Gastrocnemius medialis (tissue), 4 donors: ENCODE data around the gene ZNF761. TPM values are rescaled to one million over a fixed set of nuclear protein-coding genes. Genes with fewer than 3 reads are reported as not detected.
"Not testable (repeated sequence)": the region's sequence is repeated elsewhere in the genome, so short reads cannot be mapped to it uniquely, and the experiment has no call there.

Source experiments
- ATAC-seq, 2 donors: fragments of 150-250 bp; one replicate each; pipeline ENCODE4 v1.9.1; 2016
- DNase-seq, 2 donors: peaks; one replicate each; pipeline ENCODE4 v3.0.0-alpha.2; 2019
- H3K27ac ChIP-seq, 4 donors: fragments of 200-600 bp; sonication (generic); 1 replicate in 1 of 4; 2 replicates in 3 of 4; pipeline ENCODE4 v1.5.1; 2016 to 2018; ENCODE audit warnings: mild to moderate bottlenecking in 2 of 4, moderate library complexity in 1 of 4
- H3K27me3 ChIP-seq, 3 donors: fragments of 200-600 bp; sonication (generic) in 2 of 3; 1 replicate in 1 of 3; 2 replicates in 2 of 3; pipeline versions ENCODE4 v1.5.1 to v1.6.0; 2016 to 2019; ENCODE audit warnings: mild to moderate bottlenecking in 1 of 3, moderate library complexity in 1 of 3
- H3K36me3 ChIP-seq, 2 donors: fragments of 200-600 bp; sonication (generic) in 1 of 2; one replicate each; pipeline ENCODE4 v1.5.1; 2017 to 2018
- H3K4me1 ChIP-seq, 2 donors: fragments of 200-600 bp; sonication (generic) in 1 of 2; one replicate each; pipeline ENCODE4 v1.5.1; 2016 to 2017; ENCODE audit warnings: mild to moderate bottlenecking in 2 of 2
- H3K4me3 ChIP-seq, 4 donors: fragments of 200-600 bp; sonication (generic) in 3 of 4; 1 replicate in 1 of 4; 2 replicates in 3 of 4; pipeline ENCODE4 v1.5.1; 2016 to 2019; ENCODE audit warnings: mild to moderate bottlenecking in 2 of 4
- H3K9me3 ChIP-seq, 3 donors: fragments of 200-600 bp; sonication (generic) in 2 of 3; 1 replicate in 1 of 3; 2 replicates in 2 of 3; pipeline ENCODE4 v1.5.1; 2016 to 2019
- POLR2A ChIP-seq, 2 donors: fragments of 450-650 bp; IDR thresholded peaks; one replicate each; pipeline ENCODE4 v1.6.1; 2017; ENCODE audit warnings: antibody characterized with exemption in 2 of 2, mild to moderate bottlenecking in 2 of 2, moderate library complexity in 2 of 2
- in situ Hi-C, 4 donors: fragments of 200-750 bp; cut with MboI; loops; one replicate each; pipeline versions ENCODE4 v1.15.0 to v1.8.0; 2017; ENCODE audit warnings: low sequenced_read_pairs in 4 of 4
- intact Hi-C: fragments of 100-400 bp; cut with DNase I; formaldehyde crosslinking; loops from one replicate; pipeline ENCODE4 v1.15.1; 2023; ENCODE audit warnings: low total_unique reads
- total RNA-seq, 4 donors: library from RNA; depleted of rRNA; stranded (reverse); fragments of >200 nt; gene quantifications; one replicate each; pipeline versions ENCODE4 v1.1.0 to v1.2.3, GENCODE V29; 2016
- TF ChIP-seq, protein P1 (sequence below), 5 experiments: fragments of 450-650 bp in 3 of 5; fragments of 200-600 bp in 2 of 5; sonication (generic) in 2 of 5; IDR thresholded peaks in 4 of 5; conservative IDR thresholded peaks in 1 of 5; 1 replicate in 4 of 5; 2 replicates in 1 of 5; pipeline ENCODE4 v1.5.1; 2016 to 2019; ENCODE audit warnings: antibody characterized with exemption in 5 of 5, mild to moderate bottlenecking in 3 of 5, moderate library complexity in 3 of 5

ZNF761 gene
- total RNA-seq, 4 donors from 2014 or later: 3.7 to 7.0 (median 4.1) TPM

DNA sequence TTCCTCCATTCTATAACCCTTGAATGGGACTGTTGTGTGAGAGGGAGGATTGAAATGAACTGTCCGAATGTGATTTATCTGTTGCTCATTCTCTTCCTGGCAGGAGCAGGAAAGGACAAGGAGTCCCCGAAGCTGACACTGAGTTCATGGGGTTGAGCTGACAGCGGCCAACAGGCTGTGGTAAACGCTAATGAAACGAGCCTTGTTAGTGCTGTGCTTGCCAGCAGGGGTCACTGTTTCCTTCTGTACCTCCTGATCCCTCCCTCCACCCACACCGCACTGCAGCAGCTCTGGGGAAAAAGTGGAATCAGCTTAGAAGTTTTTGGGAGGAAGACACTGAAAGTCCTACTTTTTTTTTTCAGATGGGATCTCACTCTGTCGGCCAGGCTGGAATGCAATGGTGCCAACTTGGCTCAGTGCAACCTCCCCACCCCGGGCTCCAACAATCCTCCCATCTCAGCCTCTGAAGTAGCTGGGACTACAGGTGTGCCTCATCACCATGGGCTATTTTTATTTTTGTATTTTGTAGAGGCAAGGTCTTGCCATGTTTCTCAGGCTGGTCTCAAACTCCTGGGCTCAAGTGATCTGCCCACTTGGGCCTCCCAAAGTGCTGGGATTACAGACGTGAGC lies 6.7 kb upstream of the ZNF761 start:
- TF ChIP-seq POLR2A (IDR thresholded peaks at IDR 0.05): no peak
- TF ChIP-seq, protein P1, sequence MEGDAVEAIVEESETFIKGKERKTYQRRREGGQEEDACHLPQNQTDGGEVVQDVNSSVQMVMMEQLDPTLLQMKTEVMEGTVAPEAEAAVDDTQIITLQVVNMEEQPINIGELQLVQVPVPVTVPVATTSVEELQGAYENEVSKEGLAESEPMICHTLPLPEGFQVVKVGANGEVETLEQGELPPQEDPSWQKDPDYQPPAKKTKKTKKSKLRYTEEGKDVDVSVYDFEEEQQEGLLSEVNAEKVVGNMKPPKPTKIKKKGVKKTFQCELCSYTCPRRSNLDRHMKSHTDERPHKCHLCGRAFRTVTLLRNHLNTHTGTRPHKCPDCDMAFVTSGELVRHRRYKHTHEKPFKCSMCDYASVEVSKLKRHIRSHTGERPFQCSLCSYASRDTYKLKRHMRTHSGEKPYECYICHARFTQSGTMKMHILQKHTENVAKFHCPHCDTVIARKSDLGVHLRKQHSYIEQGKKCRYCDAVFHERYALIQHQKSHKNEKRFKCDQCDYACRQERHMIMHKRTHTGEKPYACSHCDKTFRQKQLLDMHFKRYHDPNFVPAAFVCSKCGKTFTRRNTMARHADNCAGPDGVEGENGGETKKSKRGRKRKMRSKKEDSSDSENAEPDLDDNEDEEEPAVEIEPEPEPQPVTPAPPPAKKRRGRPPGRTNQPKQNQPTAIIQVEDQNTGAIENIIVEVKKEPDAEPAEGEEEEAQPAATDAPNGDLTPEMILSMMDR (IDR thresholded peaks at IDR 0.05 in 4 of 5, conservative IDR thresholded peaks at IDR 0.05 in 1 of 5): peak; percentile 35 to 71 (median 67)
- no peaks in the 10 kb centered on the region for H3K27me3 ChIP-seq
- no peaks in the 10 kb centered on the region for H3K4me1 ChIP-seq
- H3K4me3 ChIP-seq: no peak overlapping the region
- peak; percentile 35 to 37 for DNase-seq
- in situ Hi-C loops (loop anchor here in 2 of 4 donors (10.0 to 25.0 kb wide), 2 partner anchors 312 to 320 kb away; no protein-coding TSS in a partner anchor), intact Hi-C loops (loop anchor here (10.0 kb wide), 1 partner anchor 320 kb away; no protein-coding TSS in a partner anchor)
- H3K27ac ChIP-seq: no peak overlapping the region
- H3K36me3 ChIP-seq: no peaks in the 10 kb centered on the region
- H3K9me3 ChIP-seq: no peaks in the 10 kb centered on the region
- ATAC-seq: peak; percentile 66 to 82

DNA sequence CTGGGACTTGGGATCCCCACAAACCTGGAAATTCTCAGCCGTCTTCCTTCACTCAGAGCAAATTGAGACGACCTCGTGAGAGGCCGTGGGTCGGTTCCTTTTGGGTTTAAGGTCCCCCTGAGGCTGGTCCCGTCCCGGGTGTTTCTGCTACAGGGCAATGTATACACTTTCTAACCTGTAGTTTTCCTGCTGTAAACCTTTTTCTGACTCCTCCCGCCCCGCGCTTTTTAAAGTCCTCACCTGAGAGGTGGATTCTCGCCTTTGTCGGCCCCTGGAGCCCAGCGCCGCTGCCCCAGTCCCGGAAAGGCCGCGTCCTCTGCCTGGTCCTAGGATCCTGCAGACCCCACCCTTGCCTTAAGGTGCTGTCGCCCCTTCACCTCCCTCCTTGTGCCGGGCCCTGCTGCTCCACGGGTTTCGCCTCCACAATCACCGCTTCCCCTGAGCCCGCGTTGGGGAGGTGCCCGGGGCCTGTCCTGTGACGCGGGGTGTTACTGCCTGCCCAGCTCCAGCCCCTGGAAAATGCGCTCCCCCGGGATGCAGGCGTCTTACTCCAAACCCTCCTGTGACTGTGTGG lies 391 bp downstream of the ZNF761 start:
- no peaks in the 10 kb centered on the region for H3K27me3 ChIP-seq
- in situ Hi-C loops: loop anchor here in 1 of 4 donors (25.0 kb wide), 1 partner anchor 305 kb away; no protein-coding TSS in a partner anchor
- intact Hi-C loops: loop anchor here (5.0 to 10.0 kb wide), 2 partner anchors 237 to 545 kb away; partner anchors contain the start of gene ZNF665
- TF ChIP-seq, protein P1 (IDR thresholded peaks at IDR 0.05 in 4 of 5, conservative IDR thresholded peaks at IDR 0.05 in 1 of 5): no peak
- no peak for TF ChIP-seq POLR2A (IDR thresholded peaks at IDR 0.05)
- H3K36me3 ChIP-seq: no peaks in the 10 kb centered on the region
- DNase-seq: peak in 1 of 2 donors; percentile 10
- peak overlapping the region; percentile 68 to 74 (median 72) for H3K27ac ChIP-seq
- peak overlapping the region; percentile 74 to 91 (median 81) for H3K4me3 ChIP-seq
- no peaks in the 10 kb centered on the region for H3K9me3 ChIP-seq
- H3K4me1 ChIP-seq: peaks cover 0 to 7% of the 10 kb centered on the region in 2 donors
- peak; percentile 25 to 32 for ATAC-seq

DNA sequence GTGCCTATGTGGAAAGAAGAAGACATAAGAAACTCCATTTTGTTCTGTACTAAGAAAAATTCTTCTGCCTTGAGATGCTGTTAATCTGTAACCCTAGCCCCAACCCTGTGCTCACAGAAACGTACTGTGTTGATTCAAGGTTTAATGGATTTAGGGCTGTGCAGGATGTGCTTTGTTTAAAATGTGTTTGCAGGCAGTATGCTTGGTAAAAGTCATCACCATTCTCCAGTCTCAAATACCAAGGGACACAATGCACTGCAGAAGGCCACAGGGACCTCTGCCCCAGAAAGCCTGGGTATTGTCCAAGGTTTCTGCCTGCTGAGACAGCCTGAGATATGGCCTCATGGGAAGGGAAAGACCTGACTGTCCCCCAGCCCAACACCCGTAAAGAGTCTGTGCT lies 12.0 kb downstream of the ZNF761 start:
- H3K27ac ChIP-seq, intact Hi-C loops, H3K4me1 ChIP-seq, H3K9me3 ChIP-seq, H3K27me3 ChIP-seq, DNase-seq, ATAC-seq, H3K4me3 ChIP-seq: not testable (repeated sequence)
- H3K36me3 ChIP-seq: peaks cover 7 to 65% of the 10 kb centered on the region in 2 donors
- in situ Hi-C loops: loop anchor here in 1 of 4 donors (25.0 kb wide), 1 partner anchor 293 kb away; no protein-coding TSS in a partner anchor

DNA sequence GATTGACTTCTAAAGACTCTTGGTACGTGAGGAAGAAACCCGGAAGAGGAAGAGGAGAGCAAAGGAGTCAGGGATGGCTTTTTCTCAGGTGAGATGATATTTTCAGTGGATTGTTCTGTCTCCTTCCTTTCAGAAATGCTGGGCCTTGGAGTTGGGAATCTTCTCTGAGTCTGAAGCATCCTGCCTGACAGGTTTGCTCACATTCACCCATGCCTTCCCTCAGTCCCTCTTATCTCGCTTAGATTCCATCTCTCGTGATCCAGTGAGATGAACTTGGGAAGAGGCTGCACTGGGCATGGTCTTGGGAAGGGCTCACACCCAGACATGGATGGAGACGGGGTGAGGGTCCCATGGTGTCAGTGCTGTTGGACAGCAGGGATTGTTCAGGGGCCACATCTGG lies 15.4 kb downstream of the ZNF761 start:
- H3K36me3 ChIP-seq: peaks cover 7 to 74% of the 10 kb centered on the region in 2 donors
- ATAC-seq, DNase-seq, H3K9me3 ChIP-seq, H3K4me1 ChIP-seq, H3K27ac ChIP-seq, H3K4me3 ChIP-seq, H3K27me3 ChIP-seq, intact Hi-C loops: not testable (repeated sequence)
- in situ Hi-C loops: loop anchor here in 1 of 4 donors (25.0 kb wide), 1 partner anchor 290 kb away; no protein-coding TSS in a partner anchor

DNA sequence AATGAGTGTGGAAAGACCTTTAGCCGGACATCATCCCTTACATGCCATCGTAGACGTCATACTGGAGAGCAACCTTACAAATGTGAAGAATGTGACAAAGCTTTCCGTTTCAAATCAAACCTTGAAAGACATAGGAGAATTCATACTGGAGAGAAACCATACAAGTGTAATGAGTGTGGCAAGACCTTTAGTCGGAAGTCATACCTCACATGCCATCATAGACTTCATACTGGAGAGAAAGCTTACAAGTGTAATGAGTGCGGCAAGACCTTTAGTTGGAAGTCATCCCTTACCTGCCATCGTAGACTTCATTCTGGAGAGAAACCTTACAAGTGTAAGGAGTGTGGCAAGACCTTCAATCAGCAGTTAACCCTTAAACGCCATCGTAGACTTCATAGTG lies 24.0 kb downstream of the ZNF761 start:
- no peaks in the 10 kb centered on the region for H3K27me3 ChIP-seq
- H3K4me1 ChIP-seq: no peaks in the 10 kb centered on the region
- no peak overlapping the region for H3K27ac ChIP-seq
- in situ Hi-C loops: no loop called here
- peak overlapping the region in 1 of 4 donors; percentile 13 for H3K4me3 ChIP-seq
- TF ChIP-seq, protein P1 (IDR thresholded peaks at IDR 0.05 in 4 of 5, conservative IDR thresholded peaks at IDR 0.05 in 1 of 5): no peak
- TF ChIP-seq POLR2A (IDR thresholded peaks at IDR 0.05): no peak
- DNase-seq (no peak), ATAC-seq (no peak)
- H3K9me3 ChIP-seq: peaks cover 0 to 33% (median 19%) of the 10 kb centered on the region in 3 donors
- intact Hi-C loops: no loop called here
- peaks cover 23 to 74% of the 10 kb centered on the region in 2 donors for H3K36me3 ChIP-seq

DNA sequence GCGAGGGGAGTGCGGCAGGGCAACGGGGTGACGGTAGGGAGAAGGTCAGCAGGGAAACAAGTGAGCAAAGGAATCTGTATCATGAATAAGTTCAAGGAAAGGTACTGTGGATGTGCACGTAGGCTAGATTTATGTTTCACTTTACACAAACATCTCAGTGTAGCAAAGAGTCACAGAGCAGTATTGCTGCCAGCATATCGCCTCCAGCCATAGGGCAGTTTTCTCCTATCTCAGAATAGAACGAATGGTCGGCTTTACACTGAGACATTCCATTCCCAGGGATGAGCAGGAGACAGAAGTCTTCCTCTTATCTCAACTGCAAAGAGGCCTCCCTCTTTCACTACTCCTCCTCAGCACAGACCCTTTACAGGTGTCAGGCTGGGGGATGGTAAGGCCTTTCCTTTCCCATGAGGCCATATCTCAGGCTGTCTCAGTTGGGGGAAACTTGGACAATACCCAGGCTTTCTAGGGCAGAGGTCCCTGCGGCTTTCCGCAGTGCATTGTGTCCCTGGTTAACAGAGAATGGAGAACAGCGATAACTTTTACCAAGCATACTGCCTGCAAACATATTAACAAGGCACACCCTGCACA lies 28.4 kb downstream of the ZNF761 start:
- in situ Hi-C loops, H3K27ac ChIP-seq, H3K4me3 ChIP-seq, H3K4me1 ChIP-seq, ATAC-seq, DNase-seq: not testable (repeated sequence)
- Histone ChIP-seq H3K27me3 (peaks cover 3 to 24% (median 4%) of the 10 kb centered on the region in 3 donors), H3K9me3 (peaks cover 0 to 22% (median 18%) of the 10 kb centered on the region in 3 donors), H3K36me3 (peaks cover 7 to 30% of the 10 kb centered on the region in 2 donors)
- intact Hi-C loops: loop anchor here (10.0 kb wide), 2 partner anchors 125 to 265 kb away; partner anchors contain the start of genes ZNF665 and ZNF845
